CD14-positive monocyte (primary cell): Measurements from ENCODE around the gene TMCC1. TPM values are rescaled to one million over a fixed set of nuclear protein-coding genes. Genes with fewer than 3 reads are reported as not detected.

Experiments used
- DNase-seq, 3 donors: peaks; one replicate each; pipeline ENCODE4 v3.0.0-alpha.2; 2011 to 2022
- H2AFZ ChIP-seq: 2 replicates; pipeline ENCODE4 v1.6.0; 2012; ENCODE audit warnings: mild to moderate bottlenecking, low read depth, low read length, inconsistent platforms; ENCODE audit not compliant: insufficient read depth, poor library complexity, severe bottlenecking
- H3K27ac ChIP-seq, 2 donors: 1 replicate in 1 of 2; 2 replicates in 1 of 2; pipeline ENCODE4 v1.5.1; 2012 to 2013; ENCODE audit warnings: low read length in 2 of 2, control low read depth in 1 of 2, inconsistent platforms in 1 of 2, low read depth in 1 of 2, mild to moderate bottlenecking in 1 of 2
- H3K27me3 ChIP-seq, 2 donors: one replicate each; pipeline versions ENCODE4 v1.6.0 to v1.6.1; 2011 to 2013; ENCODE audit warnings: low read length in 2 of 2; ENCODE audit not compliant: control insufficient read depth in 2 of 2, insufficient read depth in 2 of 2
- H3K36me3 ChIP-seq, 2 donors: replicated peaks in 1 of 2; 1 replicate in 1 of 2; 2 replicates in 1 of 2; pipeline versions ENCODE4 v1.5.1 to v1.6.1; 2012 to 2013; ENCODE audit warnings: low read length in 2 of 2, control low read depth in 1 of 2, inconsistent platforms in 1 of 2, mild to moderate bottlenecking in 1 of 2; ENCODE audit not compliant: insufficient read depth in 2 of 2, control insufficient read depth in 1 of 2
- H3K4me1 ChIP-seq, 2 donors: 1 replicate in 1 of 2; 2 replicates in 1 of 2; pipeline versions ENCODE4 v1.5.1 to v1.6.1; 2012 to 2013; ENCODE audit warnings: low read length in 2 of 2, control low read depth in 1 of 2, inconsistent platforms in 1 of 2, mild to moderate bottlenecking in 1 of 2, moderate library complexity in 1 of 2; ENCODE audit not compliant: insufficient read depth in 2 of 2, control insufficient read depth in 1 of 2
- H3K4me2 ChIP-seq: replicated peaks from 2 replicates; pipeline ENCODE3; 2012; ENCODE audit warnings: low read length, moderate library complexity, mild to moderate bottlenecking; ENCODE audit not compliant: poor library complexity, severe bottlenecking; ENCODE audit errors: extremely low read depth
- H3K4me3 ChIP-seq, 3 experiments: fragments of 200-600 bp in 1 of 3; sonication (generic) in 1 of 3; replicated peaks in 1 of 3; 1 replicate in 2 of 3; 2 replicates in 1 of 3; pipeline ENCODE4 v1.5.1; 2011 to 2013; ENCODE audit warnings: low read length in 3 of 3, mild to moderate bottlenecking in 3 of 3, control low read depth in 2 of 3, low read depth in 2 of 3, inconsistent platforms in 1 of 3, moderate library complexity in 1 of 3
- H3K79me2 ChIP-seq: 2 replicates; pipeline ENCODE4 v1.6.0; 2012; ENCODE audit warnings: mild to moderate bottlenecking, control low read depth, inconsistent platforms, low read length, moderate library complexity; ENCODE audit not compliant: insufficient read depth
- H3K9ac ChIP-seq: 2 replicates; pipeline ENCODE4 v1.6.0; 2017; ENCODE audit warnings: low read length, mild to moderate bottlenecking; ENCODE audit not compliant: insufficient read depth, poor library complexity, severe bottlenecking
- H3K9me3 ChIP-seq, 2 donors: replicated peaks in 1 of 2; 1 replicate in 1 of 2; 2 replicates in 1 of 2; pipeline versions ENCODE4 v1.5.1 to v1.6.1; 2012 to 2013; ENCODE audit warnings: low read length in 2 of 2, control low read depth in 1 of 2; ENCODE audit not compliant: control insufficient read depth in 1 of 2, insufficient read depth in 1 of 2
- H4K20me1 ChIP-seq: 2 replicates; pipeline ENCODE4 v1.6.0; 2012; ENCODE audit warnings: mild to moderate bottlenecking, low read length, control low read depth, moderate library complexity; ENCODE audit not compliant: insufficient read depth
- H3K27ac Mint-ChIP-seq, 7 donors: one replicate each; pipeline ENCODE4 v1.8.0; 2020; ENCODE audit warnings: mild to moderate bottlenecking in 7 of 7, mixed read lengths in 7 of 7, moderate library complexity in 6 of 7, inconsistent platforms in 2 of 7
- H3K27me3 Mint-ChIP-seq, 3 donors: one replicate each; pipeline ENCODE4 v1.8.0; 2021 to 2022; ENCODE audit warnings: low read depth in 3 of 3, mild to moderate bottlenecking in 3 of 3, mixed read lengths in 3 of 3, moderate library complexity in 3 of 3, inconsistent platforms in 1 of 3
- H3K36me3 Mint-ChIP-seq, 2 donors: one replicate each; pipeline ENCODE4 v1.8.0; 2020; ENCODE audit warnings: mixed read lengths in 2 of 2, inconsistent platforms in 1 of 2, mild to moderate bottlenecking in 1 of 2
- H3K4me1 Mint-ChIP-seq: one replicate; pipeline ENCODE4 v1.8.0; 2020; ENCODE audit warnings: mild to moderate bottlenecking, mixed read lengths
- H3K4me3 Mint-ChIP-seq, 2 donors: one replicate each; pipeline ENCODE4 v1.8.0; 2020; ENCODE audit warnings: mild to moderate bottlenecking in 2 of 2, mixed read lengths in 2 of 2, moderate library complexity in 1 of 2
- H3K9me3 Mint-ChIP-seq, 7 donors: one replicate each; pipeline ENCODE4 v1.8.0; 2020 to 2022; ENCODE audit warnings: mixed read lengths in 7 of 7, mild to moderate bottlenecking in 6 of 7, moderate library complexity in 6 of 7, inconsistent platforms in 2 of 7
- CTCF ChIP-seq: fragments of 200-600 bp; IDR thresholded peaks from one replicate; pipeline ENCODE4 v1.8.0; 2022; ENCODE audit warnings: antibody characterized with exemption, mild to moderate bottlenecking
- WGBS: methylation state at CpG from one replicate; pipeline ENCODE4 v1.1.5; 2013; ENCODE audit warnings: missing lambda C conversion rate; ENCODE audit not compliant: insufficient coverage; 5-methylcytosine and 5-hydroxymethylcytosine counted together
- intact Hi-C, 2 donors: fragments of 100-400 bp; cut with micrococcal nuclease; formaldehyde crosslinking; loops; one replicate each; pipeline versions ENCODE4 v1.15.0 to v1.15.1; 2023
- polyA plus RNA-seq, 3 donors: library from polyadenylated mRNA; depleted of rRNA in 1 of 3; unstranded in 2 of 3; stranded (reverse) in 1 of 3; fragments of 300-500 nt in 2 of 3; fragments of >200 nt in 1 of 3; fragmentation: Illumina TruSeq in 2 of 3; gene quantifications; 1 replicate in 2 of 3; 2 replicates in 1 of 3; pipeline ENCODE4 v1.2.3, GENCODE V29; 2012 to 2021

TMCC1 gene
- polyA plus RNA-seq, 3 donors: 5.0 to 10.2 (median 5.0) TPM

GRCh38 chr3:129695230-129695629 lies 198.3 kb downstream of the TMCC1 start:
- Mint-ChIP-seq H3K4me3 (no peak overlapping the region), H3K27me3 (peaks cover 0 to 1% (median 0%) of the 10 kb centered on the region in 3 donors), H3K9me3 (peaks cover 5 to 30% (median 23%) of the 10 kb centered on the region in 7 donors), H3K27ac (peak overlapping the region in 5 of 7 donors; percentile 30 to 86 (median 54)), H3K4me1 (peaks cover 9% of the 10 kb centered on the region), H3K36me3 (peaks cover 19% of the 10 kb centered on the region in 2 donors)
- no peak for TF ChIP-seq CTCF
- peaks cover 0 to 12% of the 10 kb centered on the region in 2 donors for H3K9me3 ChIP-seq
- H3K4me1 ChIP-seq: no peaks in the 10 kb centered on the region
- peaks cover 0 to 6% of the 10 kb centered on the region in 2 donors for H3K36me3 ChIP-seq
- H4K20me1 ChIP-seq: peaks cover under 1% of the 10 kb centered on the region
- H3K27ac ChIP-seq: no peak overlapping the region
- H3K4me2 ChIP-seq: no peak overlapping the region
- H3K79me2 ChIP-seq: no peaks in the 10 kb centered on the region
- no peaks in the 10 kb centered on the region for H3K27me3 ChIP-seq
- DNase-seq: peak; percentile 30 to 77 (median 53)
- H3K9ac ChIP-seq: no peak overlapping the region
- intact Hi-C loops: no loop called here
- H2AFZ ChIP-seq: no peak overlapping the region
- H3K4me3 ChIP-seq: no peak overlapping the region
- WGBS: no CpG with 5 or more reads among the region's 2 CpGs

- 100% methylated on average over 2 of the region's 5 CpGs for WGBS
- no peak overlapping the region for H3K4me3 Mint-ChIP-seq
These were observed 199.3 kb downstream of the TMCC1 start for GRCh38 chr3:129694228-129694627.

More at GRCh38 chr3:129694228-129694627, 199.3 kb downstream of the TMCC1 start:
- H3K79me2 ChIP-seq: no peaks in the 10 kb centered on the region
- H3K27ac ChIP-seq: no peak overlapping the region
- H3K4me1 ChIP-seq: no peaks in the 10 kb centered on the region
- H3K4me1 Mint-ChIP-seq: peaks cover 7% of the 10 kb centered on the region
- peaks cover 5 to 30% (median 23%) of the 10 kb centered on the region in 7 donors for H3K9me3 Mint-ChIP-seq
- H3K36me3 ChIP-seq: peaks cover 0 to 6% of the 10 kb centered on the region in 2 donors
- H2AFZ ChIP-seq: no peak overlapping the region
- peaks cover 0 to 12% of the 10 kb centered on the region in 2 donors for H3K9me3 ChIP-seq
- H4K20me1 ChIP-seq: peaks cover 10% of the 10 kb centered on the region
- DNase-seq: no peak
- no peak overlapping the region for H3K4me2 ChIP-seq
- no peaks in the 10 kb centered on the region for H3K27me3 ChIP-seq
- intact Hi-C loops: no loop called here
- H3K4me3 ChIP-seq: no peak overlapping the region
- peaks cover 19% of the 10 kb centered on the region in 2 donors for H3K36me3 Mint-ChIP-seq
- no peak overlapping the region for H3K9ac ChIP-seq
- no peak overlapping the region for H3K27ac Mint-ChIP-seq
- peaks cover 0 to 1% (median 0%) of the 10 kb centered on the region in 3 donors for H3K27me3 Mint-ChIP-seq
- no peak for TF ChIP-seq CTCF
